Right hindlimb (tissue), 1 donor: Measurements from ENCODE around the gene DOCK1.
A peak's percentile ranks its signal among the peaks of the same experiment; 100 is the strongest.

Source experiments
- DNase-seq: peaks from one replicate; pipeline ENCODE4 v3.0.0-alpha.2; 2018

Gene DOCK1

DNA sequence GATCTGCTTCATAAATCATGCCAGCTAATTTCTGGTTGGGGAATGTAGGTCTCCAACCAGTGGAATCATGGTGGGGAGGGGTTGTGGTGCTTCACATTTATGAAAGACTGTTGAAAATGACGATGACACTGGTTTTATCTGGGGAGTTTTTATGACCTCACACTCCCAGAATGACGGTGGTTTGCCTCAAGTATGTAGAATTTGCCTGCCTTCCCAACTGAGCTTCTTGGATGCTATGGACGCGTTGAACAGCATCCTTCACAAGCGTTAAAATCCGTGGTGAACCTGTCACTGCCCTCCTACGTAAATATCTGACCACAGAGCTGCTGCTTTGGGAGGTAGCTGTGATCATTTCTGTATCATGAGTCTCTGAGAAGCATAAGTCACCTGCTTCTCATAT lies 287.9 kb downstream of the DOCK1 start:
- DNase-seq = no peak

DNA sequence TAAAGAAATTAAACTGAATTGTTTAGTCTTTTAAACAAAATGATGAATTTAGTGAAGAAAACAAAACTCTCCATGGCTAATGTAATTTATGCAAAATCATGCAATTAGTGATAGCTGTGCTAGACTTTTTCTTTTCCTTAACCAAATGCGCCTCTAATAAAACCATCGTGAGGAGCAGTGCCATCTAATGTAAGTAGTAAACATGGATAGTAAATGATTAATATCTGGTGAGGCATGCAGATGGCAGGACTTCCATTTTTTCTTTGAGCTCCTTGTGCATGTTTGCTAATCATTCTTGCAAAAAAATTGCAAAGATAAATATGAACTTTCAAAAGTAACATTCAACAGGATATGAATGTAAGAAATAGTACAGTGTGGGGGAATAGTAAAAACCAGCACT lies 288.9 kb downstream of the DOCK1 start:
- DNase-seq = no peak

DNA sequence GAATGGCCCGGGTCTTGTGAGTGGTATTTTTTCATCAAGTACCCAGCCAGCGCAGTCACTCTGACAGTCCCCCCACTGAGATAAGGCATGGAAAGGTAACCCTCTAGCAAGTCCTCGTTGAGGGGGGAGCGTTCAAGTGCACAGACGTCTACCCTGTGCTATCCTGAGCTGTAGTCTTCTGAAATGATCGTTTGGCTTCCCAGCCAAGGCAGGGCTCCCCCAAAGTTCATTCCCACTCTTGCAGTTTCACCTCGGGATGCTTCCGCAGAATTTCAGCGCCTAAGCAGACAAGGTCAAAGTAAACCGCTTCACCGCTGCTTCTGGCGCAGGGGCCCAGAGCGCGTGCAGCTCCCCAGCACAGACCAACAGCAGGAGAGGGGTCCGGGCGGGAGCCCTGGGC lies 289.4 kb downstream of the DOCK1 start:
- DNase-seq = no peak

DNA sequence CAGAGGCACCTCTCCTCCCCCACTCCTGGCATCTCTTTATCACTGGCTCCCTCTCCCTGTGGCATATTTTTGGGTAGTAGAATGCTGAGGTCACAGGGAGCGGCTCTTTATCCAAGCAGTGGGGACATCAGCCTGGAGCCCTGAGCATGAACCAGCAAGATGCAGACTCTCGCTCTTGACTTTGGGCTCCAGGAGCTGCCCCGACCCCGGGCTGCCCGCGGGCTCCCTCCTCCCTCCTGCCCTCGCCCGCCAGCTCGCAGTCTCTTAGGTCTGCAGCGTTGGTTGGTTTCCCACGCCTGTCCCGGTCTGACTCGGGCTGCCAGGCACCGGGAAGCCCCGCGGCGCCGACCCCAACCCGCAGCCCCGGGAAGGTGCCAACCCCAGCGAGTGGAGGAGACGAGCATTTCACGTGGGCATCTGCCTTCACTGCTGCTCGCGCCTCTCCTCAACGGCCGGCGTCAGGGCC lies 289.8 kb downstream of the DOCK1 start:
- no peak for DNase-seq

DNA sequence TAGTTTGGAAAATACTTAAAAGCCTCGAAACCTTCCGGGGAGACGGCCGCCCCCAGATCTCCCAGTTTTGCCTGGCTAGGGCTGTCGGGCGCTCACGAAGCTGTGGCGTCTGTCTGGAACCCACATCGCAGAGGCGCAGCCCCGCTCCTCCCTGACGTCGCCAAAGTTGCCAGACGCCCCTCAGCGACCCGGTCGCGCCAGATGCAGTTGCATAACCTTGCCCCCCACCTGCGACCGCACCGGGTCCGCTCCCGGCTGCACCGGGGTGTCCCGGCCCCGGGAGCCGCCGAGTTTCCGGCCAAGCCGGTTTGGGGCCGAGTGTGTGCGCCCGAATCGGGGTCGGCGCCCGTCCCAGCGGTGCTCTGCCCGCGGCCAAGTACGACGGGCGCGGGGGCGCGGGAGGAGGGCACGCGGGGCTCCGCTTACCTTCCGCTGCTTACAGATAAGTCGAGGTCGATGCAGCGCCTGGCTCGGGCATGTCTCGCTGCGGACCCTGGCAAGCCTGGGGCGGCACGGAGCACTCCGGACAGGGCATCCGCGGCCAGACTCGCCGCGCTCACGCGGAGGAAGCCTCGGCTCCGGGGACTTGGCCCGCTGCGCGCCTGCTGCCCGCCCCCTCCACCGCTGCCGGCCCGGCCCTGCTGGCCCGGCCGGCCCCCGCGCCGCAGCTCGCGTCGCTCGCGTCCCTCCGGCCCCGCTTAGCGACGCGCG lies 290.5 kb downstream of the DOCK1 start:
- peak; percentile 38 for DNase-seq

DNA sequence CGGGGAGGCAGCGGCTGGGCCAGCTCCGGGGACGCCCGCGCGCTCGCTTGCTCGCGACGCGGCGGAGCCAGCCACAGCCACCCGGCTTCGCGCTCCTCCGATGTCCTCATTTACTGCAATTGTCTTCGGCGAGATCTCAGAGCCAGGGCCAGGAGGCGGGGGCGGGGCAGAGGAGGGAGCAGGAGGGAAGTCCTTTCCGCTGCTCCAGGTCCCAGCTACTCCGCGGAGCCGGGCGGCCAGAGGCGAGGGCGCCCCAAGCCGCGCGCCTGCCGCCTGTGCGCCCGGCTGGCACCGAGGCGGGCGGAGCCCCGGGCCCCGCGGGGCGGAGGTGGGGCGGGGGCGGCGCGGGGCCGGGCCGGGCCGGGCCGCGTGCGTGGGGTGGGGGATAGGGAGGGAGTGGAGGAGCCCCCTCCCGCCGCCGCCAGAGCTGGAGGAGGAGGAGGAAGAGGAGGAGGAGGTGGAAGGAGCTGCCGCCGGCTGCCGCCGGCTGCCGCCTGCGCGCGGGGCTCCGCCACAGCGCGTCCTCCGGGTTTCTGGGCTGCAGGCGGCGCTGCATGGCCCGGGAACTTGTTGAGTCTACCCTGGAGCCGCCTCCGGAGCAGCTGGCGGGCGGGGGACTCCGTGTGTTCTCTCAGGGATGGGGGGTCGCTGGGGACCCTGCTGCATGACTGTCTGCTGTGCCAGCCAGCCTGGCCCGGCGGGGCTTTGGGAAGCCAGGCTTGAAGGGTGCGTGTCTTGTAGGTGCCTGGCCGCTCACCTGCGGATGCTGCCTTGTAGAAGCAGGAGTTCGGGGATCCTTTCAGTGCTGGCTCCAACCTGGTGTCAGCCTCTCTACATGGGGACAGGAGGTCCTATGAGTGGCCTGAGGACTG lies 291.3 kb downstream of the DOCK1 start, which contains the start of gene INSYN2A:
INSYN2A (minus strand) TSS at position 310 of the 872 bp plus-strand sequence. CDS start 20,196 bp downstream, outside the sequence.
- DNase-seq = peak; percentile 82

DNA sequence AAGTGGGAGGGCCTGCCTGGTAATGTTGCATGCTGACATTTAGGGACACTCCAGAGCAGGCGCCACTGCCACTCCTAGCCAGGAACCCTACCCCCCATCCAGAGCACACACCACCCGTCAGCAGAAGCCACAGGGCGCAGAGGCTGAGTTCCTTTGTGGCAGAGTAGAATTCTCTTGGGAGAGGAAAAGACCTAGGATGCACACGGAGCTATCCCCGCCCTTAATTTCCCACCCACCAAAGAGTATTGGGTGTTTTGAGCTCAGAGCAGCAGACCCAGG lies 291.9 kb downstream of the DOCK1 start:
- DNase-seq = no peak

DNA sequence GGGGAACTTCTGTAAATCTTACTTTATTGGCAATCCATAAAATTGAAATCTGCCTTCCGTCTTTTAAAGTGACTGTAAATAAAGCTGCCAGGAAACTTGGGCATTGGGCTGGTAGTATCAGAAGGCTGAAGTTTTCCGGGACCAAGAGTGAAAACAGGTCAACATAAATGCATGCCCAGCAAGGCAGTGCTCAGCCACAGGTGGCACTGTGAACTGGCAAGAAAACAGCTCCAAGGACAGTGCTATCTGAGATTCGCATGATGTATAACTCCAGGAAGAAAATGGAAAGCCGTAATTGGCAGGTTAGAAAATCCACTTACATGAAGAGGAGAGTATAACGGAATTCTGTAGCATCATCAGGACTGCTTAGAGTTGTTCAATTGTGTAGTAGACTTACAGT lies 293.1 kb downstream of the DOCK1 start:
- DNase-seq = no peak

DNA sequence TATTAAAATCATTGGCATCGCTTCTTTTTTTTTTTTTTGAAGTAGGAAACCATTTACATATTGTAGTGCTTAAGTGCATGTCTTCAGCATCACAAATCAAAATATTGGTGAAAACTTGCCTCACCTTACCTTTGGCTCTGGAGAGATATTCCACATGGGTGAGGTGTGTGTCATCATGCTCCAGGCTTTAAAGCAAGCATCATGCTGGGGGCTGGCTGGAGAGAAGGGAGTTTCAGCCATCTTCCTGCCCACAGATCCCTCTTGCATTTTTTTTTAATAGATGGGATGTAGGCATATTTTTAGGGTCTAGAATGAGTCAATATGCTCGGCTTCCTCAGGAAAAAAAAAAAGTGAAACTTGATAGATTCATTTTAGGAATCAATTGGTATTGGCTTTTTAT lies 293.5 kb downstream of the DOCK1 start:
- DNase-seq = no peak

DNA sequence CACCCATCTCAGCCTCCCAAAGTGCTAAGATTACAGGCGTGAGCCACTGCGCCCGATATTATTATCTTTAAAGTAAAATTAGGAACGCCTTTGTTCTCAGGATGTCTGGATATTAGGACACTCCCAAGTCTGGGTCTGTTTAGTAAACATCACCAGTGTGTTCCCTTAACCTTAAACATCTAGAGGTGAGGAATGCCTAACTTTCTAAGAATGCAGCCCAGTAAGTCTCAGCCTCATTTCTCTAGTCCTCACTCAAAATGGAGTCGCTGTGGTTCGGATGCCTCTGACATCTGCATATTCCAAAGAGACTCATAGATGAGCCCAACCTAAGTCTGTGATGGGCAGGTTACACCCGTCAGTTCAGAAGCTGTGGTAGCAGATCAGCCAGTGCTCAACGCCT lies 295.4 kb downstream of the DOCK1 start:
- no peak for DNase-seq

DNA sequence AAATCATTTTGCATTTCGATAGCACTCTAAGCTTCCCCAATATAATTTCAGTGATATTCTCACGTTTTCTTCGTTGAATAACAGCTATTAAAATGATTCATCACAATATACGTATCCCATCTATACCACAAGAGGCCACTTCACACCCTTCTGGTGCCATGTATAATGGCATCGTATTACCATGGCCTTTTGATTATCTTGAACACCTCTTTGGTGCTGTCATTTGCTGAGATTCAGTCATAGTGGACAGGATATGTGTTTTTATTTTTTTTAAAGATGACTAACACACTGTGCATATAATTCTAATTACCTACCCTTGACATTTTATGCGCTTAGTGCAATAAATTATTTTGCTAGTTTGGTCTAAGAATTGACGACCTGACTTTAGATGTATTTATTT lies 297.8 kb downstream of the DOCK1 start:
- DNase-seq = no peak

DNA sequence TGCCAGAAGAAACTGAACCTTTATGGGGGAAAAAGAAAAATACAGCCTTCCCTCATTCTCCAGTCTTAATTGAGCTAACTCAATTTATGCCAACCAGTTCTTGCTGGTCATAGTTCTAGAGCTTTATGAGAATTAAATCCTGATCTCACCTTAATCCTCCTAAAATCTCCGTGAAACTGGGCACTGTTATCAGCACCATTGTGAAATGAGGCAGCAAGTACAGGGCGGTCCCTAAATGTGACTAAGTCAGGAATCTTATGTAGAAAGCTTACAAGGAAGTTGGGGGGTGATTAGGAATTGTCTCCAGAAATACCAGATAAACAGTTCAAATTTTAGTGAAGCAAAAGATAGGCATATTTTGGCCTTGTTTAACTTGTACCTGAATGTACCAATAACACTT lies 301.9 kb downstream of the DOCK1 start:
- DNase-seq = no peak

DNA sequence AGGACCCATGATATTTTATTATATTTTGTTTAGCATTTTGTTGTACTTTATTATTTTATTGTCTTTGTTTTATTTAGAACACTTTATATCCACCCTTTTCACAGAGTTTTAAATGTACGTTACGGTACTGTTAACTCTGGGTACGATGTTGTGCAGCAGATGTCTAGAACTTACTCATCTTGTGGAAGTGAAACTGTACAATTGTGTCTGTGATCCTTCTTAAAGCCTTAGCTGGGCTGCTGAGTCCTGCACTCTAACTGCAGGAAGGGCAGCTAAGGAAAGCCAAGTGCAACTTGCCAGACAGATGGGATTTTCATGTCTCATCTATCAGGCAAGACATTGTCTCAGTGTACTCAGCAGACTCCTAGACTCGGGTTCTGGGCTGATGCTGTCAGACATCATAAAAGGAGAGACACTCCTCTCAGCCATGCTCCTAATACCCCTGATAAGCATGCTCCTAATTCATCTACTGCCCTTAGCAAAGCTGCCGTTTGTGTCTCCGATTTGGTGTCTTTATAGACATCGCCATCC lies 305.8 kb downstream of the DOCK1 start:
- DNase-seq = no peak

DNA sequence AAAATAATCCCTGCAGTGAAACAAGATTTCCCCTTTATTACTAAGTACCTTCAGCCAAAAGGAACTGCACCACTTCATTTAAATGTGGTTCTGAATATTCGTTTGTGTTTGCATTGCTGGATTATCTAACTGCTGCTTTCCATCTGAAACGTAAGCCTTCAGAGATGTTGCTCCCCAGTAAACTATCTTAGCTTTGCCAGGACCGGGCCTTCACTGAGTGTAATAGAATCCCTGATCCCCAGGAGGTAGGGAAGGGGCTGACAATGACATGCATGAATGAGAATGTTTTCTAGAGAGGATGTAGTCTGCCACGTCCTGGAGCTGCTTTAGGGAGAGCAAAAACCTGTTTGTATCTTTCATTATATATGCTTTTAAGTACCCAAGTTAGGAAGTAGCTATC lies 310.6 kb downstream of the DOCK1 start:
- no peak for DNase-seq

DNA sequence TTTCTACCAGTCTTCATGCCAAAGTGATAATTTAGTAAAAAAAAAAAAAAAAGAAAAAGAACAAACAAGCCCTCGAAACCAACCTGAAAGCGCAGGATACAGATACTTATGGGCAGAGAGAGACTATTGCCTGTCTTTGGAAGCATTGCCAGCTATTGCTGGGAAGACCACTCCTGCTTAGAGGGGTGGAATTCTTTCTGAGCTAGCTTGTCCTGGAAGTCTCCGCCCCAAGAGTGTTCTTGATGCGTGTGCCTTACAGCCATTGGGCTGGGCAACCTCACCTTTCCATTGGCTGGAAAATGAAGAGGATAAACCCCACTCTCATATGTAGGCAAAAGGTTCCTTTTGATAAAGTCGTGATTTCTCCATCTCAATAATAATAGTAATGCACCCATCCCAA lies 311.0 kb downstream of the DOCK1 start:
- no peak for DNase-seq

DNA sequence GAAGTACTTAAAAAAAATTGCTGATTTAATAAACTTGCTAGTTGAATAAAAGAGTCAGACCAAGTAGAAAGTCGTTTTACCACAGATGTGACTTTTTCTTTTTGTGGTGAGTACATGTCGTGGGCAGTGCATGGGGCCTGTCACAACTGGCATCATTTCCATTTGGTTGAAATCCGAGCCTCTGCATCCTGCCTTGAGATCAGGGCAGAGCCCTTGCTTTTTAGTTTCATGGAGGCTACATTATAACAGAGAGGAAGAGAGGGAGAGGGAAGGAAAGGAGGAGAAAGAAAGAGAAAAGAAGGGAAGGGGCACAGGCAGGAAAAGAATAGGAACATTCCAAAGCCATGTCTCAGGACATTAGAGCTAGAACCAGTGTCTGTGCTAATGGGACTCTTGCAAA lies 311.6 kb downstream of the DOCK1 start:
- DNase-seq = no peak

DNA sequence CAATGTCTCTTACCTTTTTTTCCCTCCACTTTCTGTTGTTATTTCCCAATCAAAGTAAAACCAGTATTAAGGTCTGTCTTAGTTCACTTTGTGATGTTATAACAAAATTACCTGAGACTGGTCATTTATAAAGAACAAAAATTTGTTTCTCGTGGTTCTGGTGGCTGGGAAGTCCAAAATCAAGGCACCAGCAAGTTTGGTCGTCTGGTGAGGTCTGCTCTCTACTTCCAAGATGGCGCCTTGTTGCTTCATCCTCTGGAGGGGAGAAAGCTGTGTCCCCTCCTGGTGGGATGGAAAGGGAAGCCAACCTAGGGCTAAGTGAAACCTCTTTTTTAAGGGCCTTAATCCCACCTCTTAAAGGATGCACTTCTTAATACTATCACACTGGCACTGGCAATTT lies 313.4 kb downstream of the DOCK1 start:
- DNase-seq = no peak

DNA sequence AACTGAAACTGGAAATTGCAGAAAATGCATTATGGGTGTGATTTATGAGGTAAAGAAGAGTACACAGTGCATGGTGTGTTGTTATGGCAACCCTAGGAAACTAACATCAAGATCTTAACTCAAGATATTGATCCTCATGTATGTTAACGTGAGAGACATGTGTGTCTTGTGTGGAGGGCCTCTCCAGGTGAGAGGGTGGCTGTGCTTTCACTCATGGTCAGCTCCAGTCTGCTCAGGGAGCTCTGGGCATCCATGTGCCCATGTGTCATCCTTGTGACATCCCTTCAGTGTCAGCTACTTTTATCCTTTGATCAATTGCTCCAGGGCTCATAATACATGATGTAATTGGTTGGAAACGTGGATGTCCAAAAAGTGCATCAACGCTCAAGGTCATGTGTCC lies 316.1 kb downstream of the DOCK1 start:
- DNase-seq = no peak

DNA sequence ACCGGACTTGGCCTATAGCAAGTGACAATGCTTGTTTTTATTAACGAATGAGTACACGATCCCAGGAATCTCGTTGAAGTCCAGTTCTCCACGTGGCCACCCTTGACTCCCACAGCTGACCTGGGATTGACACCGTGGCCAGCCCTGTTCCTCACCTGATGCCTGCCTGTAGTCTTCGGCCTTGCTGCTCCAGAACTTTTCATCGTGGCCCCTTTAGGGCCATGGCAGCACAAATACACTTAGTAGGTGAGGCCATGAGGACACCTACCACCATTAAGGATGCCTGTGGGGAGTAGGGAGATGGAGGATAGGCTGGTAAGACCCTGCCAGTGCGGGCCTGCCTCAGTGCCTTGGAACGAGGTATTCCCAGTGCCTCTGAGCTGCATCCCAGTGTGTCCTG lies 321.8 kb downstream of the DOCK1 start:
- no peak for DNase-seq

DNA sequence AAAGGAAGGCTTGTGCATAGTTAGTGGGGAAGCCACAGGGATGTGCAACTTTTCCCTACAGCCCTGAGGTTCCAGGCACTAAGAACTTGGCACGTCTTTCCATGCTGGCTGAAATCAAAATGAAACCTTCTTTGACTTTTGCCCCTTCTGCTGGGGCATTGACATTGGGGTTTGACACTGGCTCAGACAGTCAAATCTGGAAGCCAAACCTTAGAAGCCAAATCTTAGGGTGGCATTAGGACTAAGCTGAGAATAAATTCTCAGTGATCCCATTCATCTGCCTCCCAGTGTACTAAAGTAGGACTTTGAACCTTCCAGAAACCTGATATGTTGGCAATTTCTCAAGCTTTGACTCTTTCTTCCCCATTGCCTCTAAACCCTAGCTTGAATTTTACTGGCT lies 322.4 kb downstream of the DOCK1 start:
- no peak for DNase-seq

DNA sequence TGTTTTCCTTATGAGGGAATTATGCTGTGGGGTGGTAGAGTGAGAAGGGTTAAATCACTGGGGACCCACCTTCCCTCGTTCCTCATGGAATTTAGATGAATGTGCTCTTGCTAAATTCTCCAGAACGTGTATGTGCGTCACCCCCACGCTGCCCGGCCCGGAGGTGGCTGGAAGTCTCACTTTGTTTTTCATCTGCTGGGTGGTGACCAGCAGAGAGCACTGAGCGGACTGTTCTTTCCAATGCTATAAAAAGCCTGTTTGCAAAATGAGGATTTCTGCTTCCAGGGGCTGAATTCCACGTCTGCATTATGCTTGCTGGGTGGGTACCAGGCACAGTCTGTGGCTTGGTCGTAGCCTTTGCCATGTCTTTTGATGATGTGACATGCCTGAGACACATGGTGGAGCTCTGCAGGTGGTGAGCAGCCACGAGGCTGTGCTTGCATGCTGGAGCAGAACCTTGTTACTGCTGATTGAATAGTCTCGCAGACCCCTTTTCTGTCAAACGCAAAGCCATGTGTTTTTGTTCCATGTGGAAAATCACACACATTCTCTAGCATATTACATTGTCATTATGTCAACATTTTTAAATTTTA lies 323.1 kb downstream of the DOCK1 start:
- DNase-seq = peak; percentile 31

DNA sequence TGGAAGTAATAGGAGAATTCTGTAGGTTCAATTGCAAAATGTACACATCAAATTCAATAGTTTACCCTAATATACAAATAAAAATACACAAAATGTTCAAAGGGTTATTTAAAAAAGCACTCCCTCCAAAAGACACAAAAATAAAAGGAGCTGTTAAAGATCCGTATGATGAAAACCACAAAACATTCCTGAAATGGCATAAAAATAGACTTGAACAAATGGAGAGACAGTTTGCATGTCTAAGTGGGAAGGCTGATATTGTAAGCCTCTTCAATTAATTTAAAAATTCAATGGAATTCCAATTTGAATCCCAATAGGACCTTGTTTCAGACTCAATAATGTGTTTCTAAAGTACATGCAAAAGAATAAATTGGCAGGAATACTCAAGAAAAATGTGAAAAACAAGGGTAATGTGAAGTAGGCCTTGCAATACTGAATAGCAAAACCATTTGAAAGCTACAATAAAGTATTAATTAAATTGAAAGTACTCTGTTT lies 329.1 kb downstream of the DOCK1 start:
- no peak for DNase-seq

DNA sequence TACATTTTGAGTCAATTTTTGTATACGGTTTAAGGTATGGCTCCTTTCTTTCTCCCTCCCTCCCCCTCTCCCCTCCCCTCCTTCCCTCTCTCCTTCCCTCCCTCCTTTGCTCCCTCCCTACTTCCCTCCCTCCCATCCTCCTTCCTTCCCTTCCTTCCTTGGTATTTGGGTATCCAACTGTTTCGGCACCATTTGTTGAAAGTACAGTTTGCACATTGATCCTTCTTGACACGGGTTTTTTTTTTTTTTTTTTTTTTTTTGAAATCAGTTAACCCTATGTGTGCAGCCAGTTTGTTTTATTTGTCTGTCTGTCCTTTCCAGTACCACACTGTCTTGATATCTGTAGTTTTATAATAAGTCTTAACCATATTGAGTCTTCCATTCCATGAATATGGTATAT lies 331.0 kb downstream of the DOCK1 start:
- no peak for DNase-seq

DNA sequence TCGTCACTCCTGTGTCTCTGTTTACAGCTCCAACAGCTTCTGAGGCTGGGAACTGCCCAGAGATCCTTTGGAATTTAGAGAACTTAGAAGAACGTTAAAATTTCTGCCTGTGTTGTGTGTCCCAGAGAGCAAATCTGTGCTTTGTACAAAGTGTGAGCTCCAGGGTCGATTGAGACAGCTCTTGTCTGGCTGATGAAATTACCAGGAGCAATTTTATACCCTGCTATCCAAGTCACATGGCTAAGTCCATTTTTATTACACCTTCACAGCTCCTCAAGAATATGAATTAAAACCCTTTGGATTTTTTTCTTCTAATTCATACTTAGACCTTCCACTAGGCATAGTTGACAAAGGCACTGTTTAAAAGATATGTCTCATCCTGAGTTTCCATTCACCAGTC lies 337.7 kb downstream of the DOCK1 start:
- no peak for DNase-seq
